ENCODE results near the gene FHOD3. TPM values are rescaled to one million over a fixed set of nuclear protein-coding genes. Genes with fewer than 3 reads are reported as not detected.

FHOD3 gene
- total RNA-seq, 2 experiments from 2014 or later, result not detected

GRCh38 chr18:36501100-36501499, 203.6 kb downstream of the FHOD3 start:
- ChIA-PET POLR2A (no interaction called here), CTCF (no interaction called here)
- DNase-seq, result no peak
- H3K36me3 Mint-ChIP-seq, result no peaks in the 10 kb centered on the region
- H3K27ac Mint-ChIP-seq, result no peak overlapping the region
- no peaks in the 10 kb centered on the region for H3K4me1 Mint-ChIP-seq (ENCODE audit: low read depth)
- intact Hi-C loops (cut with micrococcal nuclease), result no loop called here
- peaks cover 7% of the 10 kb centered on the region for H3K27me3 Mint-ChIP-seq
- no peak overlapping the region for H3K4me3 Mint-ChIP-seq
- H3K9me3 Mint-ChIP-seq, result no peaks in the 10 kb centered on the region

- Mint-ChIP-seq H3K4me1 (ENCODE audit: low read depth) (no peaks in the 10 kb centered on the region), H3K27me3 (peaks cover 7% of the 10 kb centered on the region), H3K36me3 (no peaks in the 10 kb centered on the region), H3K4me3 (no peak overlapping the region), H3K27ac (no peak overlapping the region), H3K9me3 (no peaks in the 10 kb centered on the region)
- DNase-seq, result no peak
- ChIA-PET POLR2A (no interaction called here), CTCF (no interaction called here)
- intact Hi-C loops (cut with micrococcal nuclease), result no loop called here
Measured at GRCh38 chr18:36503477-36503876, 206.0 kb downstream of the FHOD3 start.

DNA sequence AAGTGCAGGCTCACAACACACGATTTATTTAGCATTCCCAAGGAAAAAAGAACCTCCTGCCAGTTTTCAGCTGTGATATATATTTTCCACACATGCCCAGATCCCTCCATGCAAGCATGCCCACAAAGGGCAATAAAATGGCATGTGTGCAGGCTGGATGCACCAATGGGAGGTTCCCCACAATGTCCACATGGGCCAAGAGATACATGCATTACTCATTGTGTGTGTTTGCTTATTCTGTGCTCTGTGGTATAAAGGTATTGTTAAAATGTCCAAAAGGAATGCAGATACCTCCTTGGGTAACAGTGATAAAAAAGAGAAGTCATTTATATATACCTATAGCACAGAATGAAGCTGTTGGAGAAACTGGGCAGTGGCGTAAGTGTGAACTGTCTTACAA, 207.4 kb downstream of the FHOD3 start:
- peaks cover 7% of the 10 kb centered on the region for H3K27me3 Mint-ChIP-seq
- no peak overlapping the region for H3K27ac Mint-ChIP-seq
- no peaks in the 10 kb centered on the region for H3K4me1 Mint-ChIP-seq (ENCODE audit: low read depth)
- ChIA-PET POLR2A (no interaction called here), CTCF (no interaction called here)
- no peak for DNase-seq
- intact Hi-C loops (cut with micrococcal nuclease), result no loop called here
- H3K36me3 Mint-ChIP-seq, result no peaks in the 10 kb centered on the region
- no peaks in the 10 kb centered on the region for H3K9me3 Mint-ChIP-seq
- H3K4me3 Mint-ChIP-seq, result no peak overlapping the region

- no peak for DNase-seq
- Mint-ChIP-seq H3K9me3 (no peaks in the 10 kb centered on the region), H3K27me3 (peaks cover 7% of the 10 kb centered on the region), H3K36me3 (no peaks in the 10 kb centered on the region), H3K4me3 (no peak overlapping the region), H3K4me1 (ENCODE audit: low read depth) (no peaks in the 10 kb centered on the region), H3K27ac (no peak overlapping the region)
- ChIA-PET POLR2A (no interaction called here), CTCF (no interaction called here)
- intact Hi-C loops (cut with micrococcal nuclease), result no loop called here
Measured at GRCh38 chr18:36505665-36506064, 208.2 kb downstream of the FHOD3 start.

- no peak overlapping the region for H3K27ac Mint-ChIP-seq
- no peaks in the 10 kb centered on the region for H3K36me3 Mint-ChIP-seq
- DNase-seq, result no peak
- H3K4me1 Mint-ChIP-seq (ENCODE audit: low read depth), result no peaks in the 10 kb centered on the region
- intact Hi-C loops (cut with micrococcal nuclease), result no loop called here
- H3K4me3 Mint-ChIP-seq, result no peak overlapping the region
- H3K27me3 Mint-ChIP-seq, result peaks cover 3% of the 10 kb centered on the region
- H3K9me3 Mint-ChIP-seq, result no peaks in the 10 kb centered on the region
- ChIA-PET CTCF (no interaction called here), POLR2A (no interaction called here)
Measured at GRCh38 chr18:36509646-36510197, 212.2 kb downstream of the FHOD3 start.

- Mint-ChIP-seq H3K27ac (no peak overlapping the region), H3K4me3 (no peak overlapping the region), H3K9me3 (no peaks in the 10 kb centered on the region), H3K4me1 (ENCODE audit: low read depth) (no peaks in the 10 kb centered on the region), H3K27me3 (peaks cover 7% of the 10 kb centered on the region), H3K36me3 (no peaks in the 10 kb centered on the region)
- ChIA-PET CTCF (no interaction called here), POLR2A (no interaction called here)
- no peak for DNase-seq
- intact Hi-C loops (cut with micrococcal nuclease), result no loop called here
Measured at GRCh38 chr18:36511791-36512352, 214.4 kb downstream of the FHOD3 start.

- no peak for DNase-seq
- Mint-ChIP-seq H3K36me3 (no peaks in the 10 kb centered on the region), H3K4me3 (no peak overlapping the region), H3K9me3 (no peaks in the 10 kb centered on the region), H3K27me3 (peaks cover 11% of the 10 kb centered on the region), H3K4me1 (ENCODE audit: low read depth) (no peaks in the 10 kb centered on the region), H3K27ac (no peak overlapping the region)
- intact Hi-C loops (cut with micrococcal nuclease), result no loop called here
- CTCF ChIA-PET, result no interaction called here
- POLR2A ChIA-PET, result no interaction called here
Measured at GRCh38 chr18:36513556-36513955, 216.0 kb downstream of the FHOD3 start.

DNA sequence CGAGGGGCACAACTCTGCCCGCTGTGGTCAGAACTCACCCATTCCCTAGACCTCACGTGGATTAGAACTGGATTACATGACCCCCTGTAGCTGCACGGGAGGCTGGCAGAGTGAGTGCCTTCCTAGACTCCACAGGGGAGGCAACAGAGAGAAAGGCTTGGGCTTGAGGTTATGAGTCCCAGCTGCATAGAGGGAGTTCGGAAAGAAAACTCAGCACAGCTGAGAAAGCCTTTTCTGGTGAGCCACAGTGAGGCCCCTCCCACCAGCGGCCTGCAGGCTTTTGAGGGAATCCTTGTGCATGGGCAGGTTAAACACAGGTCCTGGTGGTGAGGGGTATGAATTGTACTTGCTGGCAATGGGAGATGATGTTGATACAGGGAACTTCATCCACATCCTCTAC, 217.3 kb downstream of the FHOD3 start:
- H3K4me1 Mint-ChIP-seq (ENCODE audit: low read depth), result no peaks in the 10 kb centered on the region
- H3K4me3 Mint-ChIP-seq, result no peak overlapping the region
- H3K9me3 Mint-ChIP-seq, result no peaks in the 10 kb centered on the region
- H3K36me3 Mint-ChIP-seq, result no peaks in the 10 kb centered on the region
- intact Hi-C loops (cut with micrococcal nuclease), result no loop called here
- no peak overlapping the region for H3K27ac Mint-ChIP-seq
- ChIA-PET CTCF (no interaction called here), POLR2A (no interaction called here)
- DNase-seq, result no peak
- peaks cover 13% of the 10 kb centered on the region for H3K27me3 Mint-ChIP-seq

DNA sequence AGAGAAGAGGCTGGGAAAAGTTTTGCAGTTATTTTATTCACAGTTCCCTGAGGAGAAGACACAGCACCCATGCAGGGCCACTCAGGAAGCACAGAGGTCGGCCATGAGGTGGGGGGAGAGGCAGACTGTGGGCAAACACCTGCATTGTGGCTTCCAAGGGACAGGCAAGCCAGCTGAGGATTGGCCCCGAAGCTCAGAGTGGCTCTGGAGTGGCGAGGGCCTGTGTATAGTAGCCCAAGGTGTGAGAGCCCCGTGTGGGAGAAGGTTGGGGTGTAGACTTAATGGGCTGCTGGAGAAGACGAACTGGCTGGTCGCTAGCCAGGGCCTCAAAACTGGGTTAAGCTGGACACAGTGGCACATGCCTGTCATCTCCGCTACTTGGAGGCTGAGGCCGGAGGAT, 218.7 kb downstream of the FHOD3 start:
- Mint-ChIP-seq H3K4me1 (ENCODE audit: low read depth) (no peaks in the 10 kb centered on the region), H3K27ac (no peak overlapping the region), H3K4me3 (no peak overlapping the region), H3K27me3 (peaks cover 12% of the 10 kb centered on the region), H3K9me3 (no peaks in the 10 kb centered on the region), H3K36me3 (no peaks in the 10 kb centered on the region)
- ChIA-PET POLR2A (no interaction called here), CTCF (interaction anchor here (0.6 kb wide), 1 partner anchor 67 kb away, joined by 5 read pairs; no protein-coding TSS in a partner anchor)
- intact Hi-C loops (cut with micrococcal nuclease), result no loop called here
- DNase-seq, result no peak

GRCh38 chr18:36516726-36517125, 219.2 kb downstream of the FHOD3 start:
- H3K9me3 Mint-ChIP-seq, result no peaks in the 10 kb centered on the region
- DNase-seq, result no peak
- CTCF ChIA-PET, result interaction anchor here (0.6 kb wide), 1 partner anchor 68 kb away, joined by 5 read pairs; no protein-coding TSS in a partner anchor
- intact Hi-C loops (cut with micrococcal nuclease), result no loop called here
- no peaks in the 10 kb centered on the region for H3K36me3 Mint-ChIP-seq
- H3K4me1 Mint-ChIP-seq (ENCODE audit: low read depth), result no peaks in the 10 kb centered on the region
- H3K27ac Mint-ChIP-seq, result no peak overlapping the region
- peaks cover 12% of the 10 kb centered on the region for H3K27me3 Mint-ChIP-seq
- POLR2A ChIA-PET, result no interaction called here
- H3K4me3 Mint-ChIP-seq, result no peak overlapping the region

GRCh38 chr18:36518839-36519238, 221.3 kb downstream of the FHOD3 start:
- Mint-ChIP-seq H3K9me3 (no peaks in the 10 kb centered on the region), H3K27ac (no peak overlapping the region), H3K27me3 (peaks cover 17% of the 10 kb centered on the region), H3K36me3 (no peaks in the 10 kb centered on the region), H3K4me1 (ENCODE audit: low read depth) (no peaks in the 10 kb centered on the region), H3K4me3 (no peak overlapping the region)
- CTCF ChIA-PET, result no interaction called here
- intact Hi-C loops (cut with micrococcal nuclease), result no loop called here
- DNase-seq, result no peak
- POLR2A ChIA-PET, result no interaction called here

DNA sequence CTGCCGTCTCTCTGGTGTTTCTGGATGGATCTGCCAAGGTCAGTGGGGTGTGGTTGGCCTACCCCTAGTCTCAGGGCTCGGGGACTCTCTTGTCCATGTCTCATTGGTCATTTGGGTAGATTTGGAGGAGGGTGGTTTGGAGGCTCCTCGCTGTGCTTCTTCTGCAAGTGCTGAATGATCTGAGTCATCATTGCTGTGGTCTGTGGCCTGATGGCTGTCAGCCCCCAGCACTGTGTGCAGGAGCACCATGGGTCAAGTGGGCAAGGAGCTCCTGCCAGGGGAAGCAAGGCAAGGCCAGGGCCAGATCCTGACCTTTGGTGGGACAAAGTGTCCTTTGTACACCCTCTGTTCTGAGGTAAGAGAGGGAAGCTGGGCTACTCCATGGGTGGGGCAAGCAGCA, 221.8 kb downstream of the FHOD3 start:
- ChIA-PET CTCF (no interaction called here), POLR2A (no interaction called here)
- no peaks in the 10 kb centered on the region for H3K9me3 Mint-ChIP-seq
- H3K27ac Mint-ChIP-seq, result no peak overlapping the region
- DNase-seq, result no peak
- intact Hi-C loops (cut with micrococcal nuclease), result no loop called here
- H3K4me3 Mint-ChIP-seq, result no peak overlapping the region
- H3K36me3 Mint-ChIP-seq, result no peaks in the 10 kb centered on the region
- H3K27me3 Mint-ChIP-seq, result peaks cover 17% of the 10 kb centered on the region
- H3K4me1 Mint-ChIP-seq (ENCODE audit: low read depth), result no peaks in the 10 kb centered on the region

- CTCF ChIA-PET, result interaction anchor here (0.5 kb wide), 1 partner anchor 33 kb away, joined by 3 read pairs; no protein-coding TSS in a partner anchor
- Mint-ChIP-seq H3K4me1 (ENCODE audit: low read depth) (no peaks in the 10 kb centered on the region), H3K9me3 (no peaks in the 10 kb centered on the region), H3K4me3 (no peak overlapping the region), H3K36me3 (no peaks in the 10 kb centered on the region), H3K27me3 (peaks cover 8% of the 10 kb centered on the region), H3K27ac (no peak overlapping the region)
- POLR2A ChIA-PET, result no interaction called here
- intact Hi-C loops (cut with micrococcal nuclease), result no loop called here
- DNase-seq, result no peak
Measured at GRCh38 chr18:36522509-36522908, 225.0 kb downstream of the FHOD3 start.
